HL-60/S4 (cell line): Measurements from ENCODE around the gene BFSP1.

ENCODE experiments used
- in situ Hi-C: fragments of 300-500 bp; cut with MboI; formaldehyde crosslinking; loops from 2 replicates; pipeline ENCODE4 v1.14.3; 2022; ENCODE audit warnings: low sequenced_read_pairs

BFSP1 gene

GRCh38 chr20:17469246-17470030, 61.7 kb downstream of the BFSP1 start:
- in situ Hi-C loops, result no loop called here

GRCh38 chr20:17468073-17468840, 62.9 kb downstream of the BFSP1 start:
- in situ Hi-C loops, result no loop called here

- in situ Hi-C loops, result no loop called here
These were observed 64.0 kb downstream of the BFSP1 start for GRCh38 chr20:17467120-17467655.

- in situ Hi-C loops, result no loop called here
These were observed 64.5 kb downstream of the BFSP1 start for GRCh38 chr20:17466641-17467040.

- in situ Hi-C loops, result no loop called here
These were observed 65.9 kb downstream of the BFSP1 start for GRCh38 chr20:17465236-17465635.

GRCh38 chr20:17463711-17464110, 67.5 kb downstream of the BFSP1 start:
- in situ Hi-C loops, result no loop called here

GRCh38 chr20:17461941-17462340, 69.2 kb downstream of the BFSP1 start:
- in situ Hi-C loops, result no loop called here

GRCh38 chr20:17460119-17460518, 71.1 kb downstream of the BFSP1 start:
- in situ Hi-C loops, result no loop called here

GRCh38 chr20:17457588-17458190, 73.5 kb downstream of the BFSP1 start:
- in situ Hi-C loops, result no loop called here

GRCh38 chr20:17457079-17457478, 74.1 kb downstream of the BFSP1 start:
- in situ Hi-C loops, result no loop called here

- in situ Hi-C loops, result no loop called here
These were observed 74.9 kb downstream of the BFSP1 start for GRCh38 chr20:17456279-17456678.

GRCh38 chr20:17453592-17453991, 77.6 kb downstream of the BFSP1 start:
- in situ Hi-C loops, result no loop called here

GRCh38 chr20:17452441-17452840, 78.7 kb downstream of the BFSP1 start:
- in situ Hi-C loops, result no loop called here

GRCh38 chr20:17449031-17449430, 82.1 kb downstream of the BFSP1 start:
- in situ Hi-C loops, result loop anchor here (25.0 kb wide), 1 partner anchor 637 kb away; no protein-coding TSS in a partner anchor

- in situ Hi-C loops, result loop anchor here (25.0 kb wide), 1 partner anchor 636 kb away; no protein-coding TSS in a partner anchor
These were observed 83.1 kb downstream of the BFSP1 start for GRCh38 chr20:17448071-17448470.

GRCh38 chr20:17446171-17446570, 85.0 kb downstream of the BFSP1 start:
- in situ Hi-C loops, result loop anchor here (25.0 kb wide), 1 partner anchor 634 kb away; no protein-coding TSS in a partner anchor

- in situ Hi-C loops, result loop anchor here (25.0 kb wide), 1 partner anchor 633 kb away; no protein-coding TSS in a partner anchor
These were observed 85.6 kb downstream of the BFSP1 start for GRCh38 chr20:17445543-17445942.

- in situ Hi-C loops, result loop anchor here (25.0 kb wide), 1 partner anchor 632 kb away; no protein-coding TSS in a partner anchor
These were observed 87.1 kb downstream of the BFSP1 start for GRCh38 chr20:17444091-17444490.
